GM12865 (cell line): ENCODE results near the gene GSN.
A peak's percentile ranks its signal among the peaks of the same experiment; 100 is the strongest.

Experiments used
- DNase-seq: peaks from one replicate; pipeline ENCODE4 v3.0.0; 2010; ENCODE audit warnings: low read depth
- H3K4me3 ChIP-seq: 2 replicates; pipeline ENCODE4 v1.5.1; 2011; ENCODE audit warnings: mild to moderate bottlenecking, low read depth, low read length, control low read depth
- CTCF ChIP-seq: IDR thresholded peaks from 2 replicates; pipeline ENCODE4 v1.5.1; 2011; ENCODE audit warnings: low read length, control low read depth, low read depth, inconsistent platforms; ENCODE audit not compliant: insufficient read depth; ENCODE audit errors: missing control alignments

GSN gene

GRCh38 chr9:121246821-121247561 lies 21.0 kb upstream of the GSN start:
- H3K4me3 ChIP-seq = no peak overlapping the region
- DNase-seq = no peak
- TF ChIP-seq CTCF = no peak

GRCh38 chr9:121249563-121249962 lies 18.4 kb upstream of the GSN start:
- no peak overlapping the region for H3K4me3 ChIP-seq
- TF ChIP-seq CTCF = no peak
- DNase-seq = peak; percentile 55

- H3K4me3 ChIP-seq = no peak overlapping the region
- TF ChIP-seq CTCF = no peak
- DNase-seq = no peak
Observed at GRCh38 chr9:121252104-121252851, 15.7 kb upstream of the GSN start.

DNA sequence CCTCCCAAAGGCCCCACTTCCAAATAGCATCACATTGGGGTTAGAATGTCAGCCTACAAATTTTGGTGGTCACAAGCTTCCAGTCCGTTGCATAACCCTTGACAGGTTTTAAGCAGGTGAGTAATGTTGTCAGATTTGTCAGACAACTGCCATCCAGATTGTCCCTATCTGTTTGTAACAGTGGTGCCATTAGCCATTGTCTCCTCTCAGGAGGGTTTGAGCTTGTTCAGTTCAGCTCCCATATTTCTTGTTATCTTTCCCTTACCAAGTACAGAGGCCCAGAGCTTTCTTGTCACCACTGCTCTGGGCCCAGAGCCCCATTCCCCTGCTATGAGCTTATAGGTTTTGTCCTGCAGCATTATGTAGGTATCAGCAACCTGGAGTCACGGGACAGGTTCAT lies 14.8 kb upstream of the GSN start:
- H3K4me3 ChIP-seq = no peak overlapping the region
- no peak for TF ChIP-seq CTCF
- DNase-seq = no peak

DNA sequence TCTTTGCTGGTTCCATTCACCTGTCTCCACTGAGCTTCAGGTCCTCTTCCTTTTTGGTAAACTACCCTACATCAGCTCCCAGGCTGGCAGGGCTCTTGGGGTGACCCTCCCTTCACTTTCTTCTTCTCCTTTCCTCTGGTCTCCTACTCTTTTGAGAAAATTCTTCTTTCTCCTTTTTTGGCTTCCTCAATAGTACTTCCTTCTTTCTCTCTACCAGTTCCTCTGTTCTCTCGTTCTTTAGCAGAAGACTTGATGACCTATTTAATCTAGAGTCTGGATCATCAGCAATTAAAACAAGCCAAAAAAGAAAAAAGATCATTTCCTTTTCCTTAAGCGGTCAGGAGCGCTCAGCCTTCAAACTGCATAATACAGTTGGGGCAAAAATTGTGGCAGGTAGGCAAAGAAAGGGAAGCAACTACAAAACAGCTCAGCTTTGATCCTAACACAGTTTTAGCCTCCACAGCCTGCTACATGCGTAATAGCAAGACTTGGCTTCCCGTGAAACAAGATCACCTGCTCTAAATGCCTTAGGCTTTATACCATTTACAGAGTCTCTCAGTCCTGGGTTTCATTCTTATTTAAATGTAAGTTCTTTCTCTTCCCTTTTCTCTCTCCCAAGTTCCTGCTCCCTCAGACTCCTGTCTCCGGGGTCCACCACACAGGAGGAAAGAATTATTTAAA lies 14.0 kb upstream of the GSN start:
- TF ChIP-seq CTCF = no peak
- no peak for DNase-seq
- H3K4me3 ChIP-seq = no peak overlapping the region

- TF ChIP-seq CTCF = no peak
- no peak for DNase-seq
- H3K4me3 ChIP-seq = no peak overlapping the region
Observed at GRCh38 chr9:121259498-121259897, 8.5 kb upstream of the GSN start.
